K562 (cell line): Measurements from ENCODE around the gene GEMIN7. TPM values are rescaled to one million over a fixed set of nuclear protein-coding genes. Genes with fewer than 3 reads are reported as not detected.

Source experiments
- ATAC-seq: fragments of 200-7000 bp; cut with Tn5 transposase; 3 replicates; pipeline ENCODE4 v1.9.1; 2020; ENCODE audit warnings: moderate library complexity
- BruUV-seq: library from RNA; stranded (reverse); fragments of 400-500 nt; replicated peaks from 2 replicates; lab custom pipeline; 2021; lab: Mats Ljungman, UMichigan
- CTCF ChIA-PET: fragments of 300-600 bp; formaldehyde crosslinking; extraction: SDS; loops from one replicate; lab custom pipeline; 2021; ENCODE audit warnings: low intra/inter-chr PET ratio; lab: Yijun Ruan, JAX
- POLR2A ChIA-PET: fragments of 300-600, 350-650 bp; sonication (Branson Sonifier 250); formaldehyde crosslinking; extraction: SDS; loops from one replicate; lab custom pipeline; 2021; ENCODE audit warnings: antibody characterized with exemption, inconsistent platforms; lab: Yijun Ruan, JAX
- DNase-seq, 4 experiments: peaks; one replicate each; pipeline versions ENCODE4 v3.0.0 to v3.0.0-alpha.2; 2011 to 2018; ENCODE audit warnings: low spot score in 3 of 4, mixed read lengths in 3 of 4; ENCODE audit errors: extremely low read depth in 1 of 4
- FAIRE-seq: peaks from 2 replicates; lab custom pipeline; 2011; peaks lifted over from hg19 to GRCh38; lab: Jason Lieb, UNC
- H2AFZ ChIP-seq: 2 replicates; pipeline ENCODE4 v1.6.0; 2011; ENCODE audit warnings: low read depth, low read length, control low read depth, inconsistent platforms
- H3K27ac ChIP-seq: fragments of 200-600 bp; 3 replicates; pipeline ENCODE4 v1.8.0; 2011; ENCODE audit warnings: low read depth, mild to moderate bottlenecking, control low read depth, inconsistent platforms, low read length, moderate library complexity, mixed read lengths; ENCODE audit errors: extremely low read depth
- H3K27me3 ChIP-seq, 2 experiments: fragments of 300-600 bp in 1 of 2; 2 replicates in 1 of 2; 3 replicates in 1 of 2; pipeline versions ENCODE4 v1.6.0 to v1.8.0; 2011; ENCODE audit warnings: inconsistent platforms in 2 of 2, low read length in 2 of 2, mild to moderate bottlenecking in 1 of 2, mixed read lengths in 1 of 2, moderate library complexity in 1 of 2; ENCODE audit not compliant: control insufficient read depth in 2 of 2, insufficient read depth in 2 of 2
- H3K36me3 ChIP-seq: fragments of 300-600 bp; 3 replicates; pipeline ENCODE4 v1.8.0; 2011; ENCODE audit warnings: mild to moderate bottlenecking, low read length, inconsistent platforms; ENCODE audit not compliant: control insufficient read depth, insufficient read depth
- H3K4me1 ChIP-seq, 2 experiments: fragments of 200-600 bp in 1 of 2; replicated peaks in 1 of 2; 2 replicates in 1 of 2; 3 replicates in 1 of 2; pipeline versions ENCODE4 v1.5.1 to v1.8.0; 2011; ENCODE audit warnings: inconsistent platforms in 2 of 2, low read length in 2 of 2, mild to moderate bottlenecking in 1 of 2, mixed read lengths in 1 of 2, moderate library complexity in 1 of 2; ENCODE audit not compliant: control insufficient read depth in 2 of 2, insufficient read depth in 2 of 2
- H3K4me2 ChIP-seq: 2 replicates; pipeline ENCODE4 v1.6.1; 2011; ENCODE audit warnings: low read length, control low read depth, inconsistent platforms, mixed read lengths; ENCODE audit not compliant: insufficient read depth
- H3K4me3 ChIP-seq: fragments of 200-600 bp; sonication (generic), shearing (Covaris generic); 2 replicates; pipeline ENCODE4 v1.5.1; 2016; ENCODE audit warnings: control low read depth, inconsistent platforms
- H3K79me2 ChIP-seq: fragments of 200-600 bp; 3 replicates; pipeline ENCODE4 v1.8.0; 2011; ENCODE audit warnings: low read length, inconsistent platforms; ENCODE audit not compliant: control insufficient read depth, insufficient read depth
- H3K9ac ChIP-seq, 2 experiments: 2 replicates each; pipeline versions ENCODE4 v1.6.0 to v1.6.1; 2011; ENCODE audit warnings: low read depth in 2 of 2, low read length in 2 of 2, control low read depth in 1 of 2, inconsistent platforms in 1 of 2, mild to moderate bottlenecking in 1 of 2, mixed read lengths in 1 of 2; ENCODE audit not compliant: insufficient read depth in 1 of 2
- H3K9me1 ChIP-seq: one replicate; pipeline ENCODE4 v1.6.0; 2011; ENCODE audit warnings: inconsistent platforms, mild to moderate bottlenecking, low read length, moderate library complexity; ENCODE audit not compliant: control insufficient read depth, insufficient read depth
- H3K9me3 ChIP-seq: replicated peaks from 2 replicates; pipeline ENCODE4 v1.5.1; 2011; ENCODE audit warnings: low read depth, low read length, inconsistent platforms; ENCODE audit not compliant: control insufficient read depth, insufficient read depth
- H4K20me1 ChIP-seq: replicated peaks from 2 replicates; pipeline ENCODE4 v1.6.1; 2011; ENCODE audit warnings: low read length, inconsistent platforms, mixed read lengths; ENCODE audit not compliant: control insufficient read depth, insufficient read depth
- BMI1 ChIP-seq: fragments of 150-350 bp; IDR thresholded peaks from 2 replicates; pipeline ENCODE4 v1.6.1; 2014; ENCODE audit warnings: low read length
- COPS2 ChIP-seq: fragments of 450-650 bp; conservative IDR thresholded peaks from 2 replicates; pipeline ENCODE4 v1.6.1; 2016; ENCODE audit warnings: mild to moderate bottlenecking, moderate library complexity
- CREB3 ChIP-seq: fragments of 450-650 bp; conservative IDR thresholded peaks from 2 replicates; pipeline ENCODE4 v1.6.1; 2016; ENCODE audit warnings: missing genetic modification characterization, low read depth, mild to moderate bottlenecking, missing compliant biosample characterization, moderate library complexity
- CREB5 ChIP-seq: fragments of 250-450 bp; sonication (Bioruptor Pico); IDR thresholded peaks from 2 replicates; pipeline ENCODE4 v1.5.0; 2020; ENCODE audit warnings: mild to moderate bottlenecking
- GABPB1 ChIP-seq: sonication (generic); formaldehyde crosslinking; IDR thresholded peaks from 2 replicates; pipeline ENCODE4 v1.8.0; 2022; ENCODE audit warnings: mild to moderate bottlenecking, missing genetic modification reagents
- HDAC1 ChIP-seq, 2 experiments: fragments of 450-650 bp; IDR thresholded peaks; 2 replicates each; pipeline ENCODE4 v1.6.1; 2016 to 2017; ENCODE audit warnings: inconsistent platforms in 1 of 2, mild to moderate bottlenecking in 1 of 2, moderate library complexity in 1 of 2
- HNRNPK ChIP-seq: fragments of 200-400 bp; formaldehyde crosslinking; IDR thresholded peaks from one replicate; pipeline ENCODE4 v1.6.1; 2018; ENCODE audit warnings: mild to moderate bottlenecking, low read depth, low read length; ENCODE audit not compliant: poor library complexity, severe bottlenecking
- RBFOX2 ChIP-seq: fragments of 200-400 bp; formaldehyde crosslinking; IDR thresholded peaks from 2 replicates; pipeline ENCODE4 v1.6.1; 2017; ENCODE audit warnings: low read depth, mild to moderate bottlenecking, low read length, moderate library complexity
- ZNF174 ChIP-seq: fragments of 250-450 bp; sonication (Bioruptor Pico); IDR thresholded peaks from 2 replicates; pipeline ENCODE4 v1.4.0; 2020; ENCODE audit warnings: mild to moderate bottlenecking
- ZNF197 ChIP-seq: fragments of 200-800 bp; sonication (Bioruptor generic); IDR thresholded peaks from 2 replicates; pipeline ENCODE4 v1.6.1; 2016; ENCODE audit warnings: low read depth, missing genetic modification characterization, missing compliant biosample characterization
- ZNF212 ChIP-seq: fragments of 450-650 bp; formaldehyde crosslinking; IDR thresholded peaks from 2 replicates; pipeline ENCODE4 v1.4.0; 2020; ENCODE audit warnings: mild to moderate bottlenecking
- ZNF274 ChIP-seq: IDR thresholded peaks from 2 replicates; pipeline ENCODE4 v1.6.1; 2011; ENCODE audit warnings: low read depth, mild to moderate bottlenecking, low read length, moderate library complexity, borderline replicate concordance
- ZNF311 ChIP-seq: fragments of 250-450 bp; sonication (Bioruptor Pico); IDR thresholded peaks from 2 replicates; pipeline ENCODE4 v1.4.0; 2020; ENCODE audit warnings: mild to moderate bottlenecking, moderate library complexity
- ZNF445 ChIP-seq: fragments of 250-450 bp; sonication (Bioruptor Pico); IDR thresholded peaks from 2 replicates; pipeline ENCODE4 v1.4.0; 2020; ENCODE audit warnings: low read depth, mild to moderate bottlenecking, moderate library complexity
- ZNF766 ChIP-seq: fragments of 200-800 bp; sonication (Bioruptor generic); conservative IDR thresholded peaks from 2 replicates; pipeline ENCODE4 v1.6.1; 2016; ENCODE audit warnings: missing genetic modification characterization, missing compliant biosample characterization
- WGBS: fragments of 100-300 bp; shearing (Covaris generic); methylation state at CpG from one replicate; pipeline ENCODE4 v1.1.6; 2016; ENCODE audit warnings: low coverage, mixed read lengths; ENCODE audit not compliant: insufficient coverage; ENCODE audit errors: missing lambda C conversion rate; 5-methylcytosine and 5-hydroxymethylcytosine counted together
- in situ Hi-C: fragments of 300-500 bp; cut with MboI; formaldehyde crosslinking; loops from 4 replicates; pipeline ENCODE4 v1.15.0; 2018; ENCODE audit warnings: inconsistent platforms, mixed read lengths
- intact Hi-C: fragments of 100-400 bp; cut with micrococcal nuclease; formaldehyde crosslinking; loops from 2 replicates; pipeline ENCODE4 v1.14.2; 2022
- polyA plus RNA-seq, 8 experiments: library from polyadenylated mRNA; depleted of rRNA in 4 of 8; stranded (reverse) in 5 of 8; unstranded in 3 of 8; fragments of >200 nt; fragmentation: Nextera tagmentation in 2 of 8; fragmentation: Illumina TruSeq in 1 of 8; extraction: Ambion mirVana in 2 of 8; extraction: Trizol in 1 of 8; gene quantifications; 2 replicates each; pipeline versions ENCODE4 v1.2.1 to v1.2.3, GENCODE V29; 2011 to 2014; ENCODE audit warnings: inconsistent platforms in 1 of 8, missing spikeins in 1 of 8
- total RNA-seq, 7 experiments: library from RNA; depleted of rRNA in 6 of 7; stranded (reverse); fragments of >200 nt in 6 of 7; fragmentation: Illumina TruSeq in 2 of 7; extraction: Trizol in 2 of 7; gene quantifications; 2 replicates each; pipeline versions ENCODE4 v1.2.1 to v1.2.3, GENCODE V29; 2011 to 2021; ENCODE audit warnings: low replicate concordance in 1 of 7
- TF ChIP-seq, protein P1 (sequence below): fragments of 450-650 bp; IDR thresholded peaks from 2 replicates; pipeline ENCODE4 v1.6.1; 2017; ENCODE audit warnings: mild to moderate bottlenecking, moderate library complexity
- TF ChIP-seq, protein P2 (sequence below), 2 experiments: IDR thresholded peaks; 2 replicates each; pipeline ENCODE4 v1.6.1; 2011; ENCODE audit warnings: borderline replicate concordance in 1 of 2, control low read depth in 1 of 2, low read depth in 1 of 2, low read length in 1 of 2, mild to moderate bottlenecking in 1 of 2, mixed read lengths in 1 of 2, moderate library complexity in 1 of 2; ENCODE audit not compliant: insufficient read depth in 1 of 2, insufficient read length in 1 of 2, poor library complexity in 1 of 2, severe bottlenecking in 1 of 2; ENCODE audit errors: extremely low read depth in 1 of 2

Gene GEMIN7
- total and polyA plus RNA-seq, 9 of the 15 experiments (the other 6 are each of a cell fraction or from before 2014, with no cell fraction given) = 23.1 to 124 (median 54.9) TPM

GRCh38 chr19:45097776-45098520, 18.9 kb downstream of the GEMIN7 start:
- WGBS = 53% methylated on average over 16 of the region's 16 CpGs
- in situ Hi-C loops (no loop called here), intact Hi-C loops (no loop called here)
- TF ChIP-seq GABPB1 (CRISPR knock-in tag) (no peak), COPS2 (no peak), HNRNPK (no peak), HDAC1 (IDR thresholded peaks at IDR 0.05) (peak in 1 of 2 experiments; percentile 74; a peak in 2 of 4 replicates), ZNF274 (no peak), ZNF311 (no peak), ZNF197 (CRISPR knock-in tag) (no peak), ZNF174 (CRISPR knock-in tag) (no peak), CREB3 (no peak), CREB5 (CRISPR knock-in tag) (no peak), ZNF766 (CRISPR knock-in tag) (no peak), RBFOX2 (peak; percentile 41), BMI1 (no peak), ZNF212 (CRISPR knock-in tag) (no peak), ZNF445 (no peak)
- TF ChIP-seq, protein P1, sequence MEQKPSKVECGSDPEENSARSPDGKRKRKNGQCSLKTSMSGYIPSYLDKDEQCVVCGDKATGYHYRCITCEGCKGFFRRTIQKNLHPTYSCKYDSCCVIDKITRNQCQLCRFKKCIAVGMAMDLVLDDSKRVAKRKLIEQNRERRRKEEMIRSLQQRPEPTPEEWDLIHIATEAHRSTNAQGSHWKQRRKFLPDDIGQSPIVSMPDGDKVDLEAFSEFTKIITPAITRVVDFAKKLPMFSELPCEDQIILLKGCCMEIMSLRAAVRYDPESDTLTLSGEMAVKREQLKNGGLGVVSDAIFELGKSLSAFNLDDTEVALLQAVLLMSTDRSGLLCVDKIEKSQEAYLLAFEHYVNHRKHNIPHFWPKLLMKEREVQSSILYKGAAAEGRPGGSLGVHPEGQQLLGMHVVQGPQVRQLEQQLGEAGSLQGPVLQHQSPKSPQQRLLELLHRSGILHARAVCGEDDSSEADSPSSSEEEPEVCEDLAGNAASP = no peak
- TF ChIP-seq, protein P2, sequence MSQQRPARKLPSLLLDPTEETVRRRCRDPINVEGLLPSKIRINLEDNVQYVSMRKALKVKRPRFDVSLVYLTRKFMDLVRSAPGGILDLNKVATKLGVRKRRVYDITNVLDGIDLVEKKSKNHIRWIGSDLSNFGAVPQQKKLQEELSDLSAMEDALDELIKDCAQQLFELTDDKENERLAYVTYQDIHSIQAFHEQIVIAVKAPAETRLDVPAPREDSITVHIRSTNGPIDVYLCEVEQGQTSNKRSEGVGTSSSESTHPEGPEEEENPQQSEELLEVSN (IDR thresholded peaks at IDR 0.05; ENCODE audit: borderline replicate concordance in 1 of 2, extremely low read depth in 1 of 2, insufficient read depth in 1 of 2, insufficient read length in 1 of 2, low read depth in 1 of 2, low read length in 1 of 2, poor library complexity in 1 of 2, severe bottlenecking in 1 of 2) = peak; percentile 22 to 51

More at GRCh38 chr19:45097776-45098520, 18.9 kb downstream of the GEMIN7 start:
- H4K20me1 ChIP-seq = peaks cover 67% of the 10 kb centered on the region
- FAIRE-seq (peak; percentile 97), ATAC-seq (peak; percentile 92), DNase-seq (peak; percentile 68 to 90 (median 76))
- peak overlapping the region; percentile 7 to 59; a peak in 3 of 4 replicates for H3K9ac ChIP-seq
- ChIA-PET CTCF (no interaction called here), POLR2A (interaction anchor here (0.6 to 1.8 kb wide), 6 partner anchors 10 to 24 kb away, joined by 3 to 5 read pairs (median 3); no protein-coding TSS in a partner anchor)
- no peak overlapping the region for H3K4me3 ChIP-seq
- H3K4me2 ChIP-seq = peak overlapping the region; percentile 52
- H2AFZ ChIP-seq = no peak overlapping the region
- peak overlapping the region; percentile 55; the same call in 2 of the 3 replicates for H3K27ac ChIP-seq
- H3K27me3 ChIP-seq = no peaks in the 10 kb centered on the region
- H3K4me1 ChIP-seq = peaks cover 48 to 72% of the 10 kb centered on the region in 2 experiments
- H3K79me2 ChIP-seq = peaks cover 100% of the 10 kb centered on the region
- no TSS peak for BruUV-seq
- H3K9me3 ChIP-seq = no peaks in the 10 kb centered on the region
- H3K36me3 ChIP-seq = peaks cover 73% of the 10 kb centered on the region; the same call in 2 of the 3 replicates
- H3K9me1 ChIP-seq = peaks cover 15% of the 10 kb centered on the region
